CD4-positive, CD25-positive, alpha-beta regulatory T cell (primary cell): ENCODE data around the gene TMEM163. TPM values are rescaled to one million over a fixed set of nuclear protein-coding genes. Genes with fewer than 3 reads are reported as not detected.

Source experiments
- ATAC-seq, 2 donors: fragments of 150-1000 bp; cut with Tn5 transposase; one replicate each; pipeline ENCODE4 v1.10.0; 2021; ENCODE audit warnings: low read depth in 2 of 2, moderate number of reproducible peaks in 2 of 2, moderate library complexity in 1 of 2
- DNase-seq, 3 donors: peaks; one replicate each; pipeline versions ENCODE4 v3.0.0 to v3.0.0-alpha.2; 2012 to 2022; ENCODE audit warnings: mixed read lengths in 1 of 3
- H3K27ac ChIP-seq: one replicate; pipeline ENCODE4 v1.7.0; 2013; ENCODE audit warnings: mild to moderate bottlenecking, low read length; ENCODE audit not compliant: insufficient read depth, poor library complexity, severe bottlenecking
- H3K27me3 ChIP-seq: one replicate; pipeline ENCODE4 v1.7.0; 2013; ENCODE audit warnings: low read length; ENCODE audit not compliant: control insufficient read depth, insufficient read depth
- H3K36me3 ChIP-seq: one replicate; pipeline ENCODE4 v1.7.0; 2013; ENCODE audit warnings: mild to moderate bottlenecking, low read length, moderate library complexity; ENCODE audit not compliant: control insufficient read depth, insufficient read depth
- H3K4me1 ChIP-seq: 2 replicates; pipeline ENCODE4 v1.7.0; 2013; ENCODE audit warnings: mild to moderate bottlenecking, low read length; ENCODE audit not compliant: insufficient read depth, control insufficient read depth, poor library complexity, severe bottlenecking
- H3K4me3 ChIP-seq: one replicate; pipeline ENCODE4 v1.7.0; 2013; ENCODE audit warnings: low read depth, mild to moderate bottlenecking, low read length, moderate library complexity
- H3K9me3 ChIP-seq, 2 experiments: 1 replicate in 1 of 2; 2 replicates in 1 of 2; pipeline ENCODE4 v1.7.0; 2013; ENCODE audit warnings: low read length in 2 of 2, mild to moderate bottlenecking in 1 of 2, moderate library complexity in 1 of 2; ENCODE audit not compliant: control insufficient read depth in 2 of 2
- H3K27ac Mint-ChIP-seq, 3 donors: one replicate each; pipeline ENCODE4 v1.8.0; 2020 to 2022; ENCODE audit warnings: mild to moderate bottlenecking in 3 of 3, mixed read lengths in 3 of 3, moderate library complexity in 2 of 3
- H3K27me3 Mint-ChIP-seq: one replicate; pipeline ENCODE4 v1.8.0; 2022; ENCODE audit warnings: mild to moderate bottlenecking, mixed read lengths
- H3K36me3 Mint-ChIP-seq: one replicate; pipeline ENCODE4 v1.8.0; 2020; ENCODE audit warnings: mixed read lengths
- H3K4me1 Mint-ChIP-seq, 4 donors: one replicate each; pipeline ENCODE4 v1.8.0; 2020 to 2022; ENCODE audit warnings: mixed read lengths in 4 of 4, mild to moderate bottlenecking in 1 of 4
- H3K4me3 Mint-ChIP-seq, 4 donors: one replicate each; pipeline ENCODE4 v1.8.0; 2020 to 2022; ENCODE audit warnings: mild to moderate bottlenecking in 4 of 4, mixed read lengths in 4 of 4, moderate library complexity in 3 of 4
- H3K9me3 Mint-ChIP-seq, 7 donors: one replicate each; pipeline ENCODE4 v1.8.0; 2020 to 2022; ENCODE audit warnings: mixed read lengths in 7 of 7, mild to moderate bottlenecking in 3 of 7, moderate library complexity in 2 of 7
- polyA plus RNA-seq, 4 donors: library from polyadenylated mRNA; unstranded; fragments of 300-500 nt; fragmentation: Illumina TruSeq; gene quantifications; one replicate each; pipeline ENCODE4 v1.2.3, GENCODE V29; 2021
- total RNA-seq: library from RNA; stranded (reverse); gene quantifications from one replicate; pipeline ENCODE4 v1.2.3, GENCODE V29; 2022

Gene TMEM163
- total and polyA plus RNA-seq, 5 donors from 2014 or later: 0.08 to 1.0 (median 0.33) TPM

DNA sequence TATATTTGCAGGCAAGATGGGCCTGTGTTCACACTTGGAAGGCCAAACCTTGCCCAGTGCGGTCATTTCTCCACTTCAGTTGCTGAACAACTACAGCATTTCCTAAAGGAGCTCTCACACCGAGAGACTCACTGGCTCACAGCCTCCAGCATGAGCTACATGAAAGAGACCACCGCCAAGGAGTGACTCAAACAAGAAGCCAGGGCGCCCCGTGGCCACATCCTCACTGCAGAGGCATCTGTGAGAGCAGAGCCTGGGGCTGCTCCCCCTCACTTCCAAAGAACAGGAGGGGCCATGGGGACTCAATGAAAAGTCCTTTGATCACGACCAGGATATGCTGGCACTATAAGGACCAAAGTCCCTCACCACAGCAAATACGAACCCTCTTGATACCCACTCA lies 50.0 kb downstream of the TMEM163 start:
- peaks cover 80% of the 10 kb centered on the region for H3K4me1 ChIP-seq
- DNase-seq (peak; percentile 53 to 81 (median 61)), ATAC-seq (peak; percentile 75 to 90)
- H3K27me3 ChIP-seq: no peaks in the 10 kb centered on the region
- no peaks in the 10 kb centered on the region for H3K9me3 ChIP-seq
- Mint-ChIP-seq H3K36me3 (no peaks in the 10 kb centered on the region), H3K4me1 (peaks cover 19 to 88% (median 54%) of the 10 kb centered on the region in 4 donors), H3K27me3 (no peaks in the 10 kb centered on the region), H3K4me3 (peak overlapping the region; percentile 29 to 77 (median 70)), H3K9me3 (no peaks in the 10 kb centered on the region), H3K27ac (peak overlapping the region; percentile 92 to 97 (median 94))
- H3K4me3 ChIP-seq: peak overlapping the region; percentile 43
- peak overlapping the region; percentile 78 for H3K27ac ChIP-seq
- H3K36me3 ChIP-seq: no peaks in the 10 kb centered on the region

DNA sequence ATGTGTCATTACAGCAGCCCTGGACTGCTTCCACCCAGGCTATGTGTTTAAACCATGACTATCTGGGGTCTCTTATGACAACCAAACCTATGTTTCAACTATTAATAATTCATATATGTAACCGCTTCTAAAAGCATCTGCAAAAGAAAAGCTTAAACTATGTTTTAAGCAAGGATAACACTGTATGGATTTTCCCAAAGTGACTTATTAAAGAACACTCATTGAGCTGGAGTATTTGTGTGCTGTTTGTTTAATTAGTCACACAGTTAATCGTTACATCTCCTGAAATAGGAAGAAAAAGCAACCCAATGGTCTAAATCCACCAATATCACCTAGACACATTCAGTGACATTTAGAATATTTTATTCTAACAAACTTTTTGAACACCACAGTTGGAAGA lies 51.3 kb downstream of the TMEM163 start:
- Mint-ChIP-seq H3K27ac (peak overlapping the region in 2 of 3 donors; percentile 83), H3K9me3 (no peaks in the 10 kb centered on the region), H3K36me3 (no peaks in the 10 kb centered on the region), H3K4me3 (peak overlapping the region in 1 of 4 donors; percentile 33), H3K4me1 (peaks cover 19 to 80% (median 50%) of the 10 kb centered on the region in 4 donors), H3K27me3 (no peaks in the 10 kb centered on the region)
- no peaks in the 10 kb centered on the region for H3K27me3 ChIP-seq
- H3K4me1 ChIP-seq: peaks cover 79% of the 10 kb centered on the region
- H3K36me3 ChIP-seq: no peaks in the 10 kb centered on the region
- H3K9me3 ChIP-seq: no peaks in the 10 kb centered on the region
- ATAC-seq: no peak
- DNase-seq: no peak
- H3K4me3 ChIP-seq: no peak overlapping the region
- no peak overlapping the region for H3K27ac ChIP-seq

DNA sequence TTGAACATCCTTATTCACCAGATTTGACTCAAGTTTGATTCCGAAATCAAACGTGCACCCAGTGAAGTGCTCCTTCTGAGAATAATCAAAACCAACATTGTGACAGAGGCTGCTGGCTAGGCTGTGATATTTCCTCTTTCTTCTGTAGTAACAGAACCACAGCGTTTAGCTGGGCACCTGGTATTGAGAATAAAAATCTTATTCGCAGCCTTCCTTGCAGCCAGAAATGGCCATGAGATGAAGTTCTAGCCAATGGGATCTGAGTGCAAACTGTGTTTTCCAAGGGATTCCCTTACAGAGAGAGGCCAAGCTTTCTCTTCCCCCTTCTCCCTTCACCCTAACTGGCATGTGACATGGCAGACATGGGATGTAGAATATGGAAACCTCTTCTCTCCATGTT lies 51.7 kb downstream of the TMEM163 start:
- peak overlapping the region; percentile 58 to 83 (median 83) for H3K27ac Mint-ChIP-seq

DNA sequence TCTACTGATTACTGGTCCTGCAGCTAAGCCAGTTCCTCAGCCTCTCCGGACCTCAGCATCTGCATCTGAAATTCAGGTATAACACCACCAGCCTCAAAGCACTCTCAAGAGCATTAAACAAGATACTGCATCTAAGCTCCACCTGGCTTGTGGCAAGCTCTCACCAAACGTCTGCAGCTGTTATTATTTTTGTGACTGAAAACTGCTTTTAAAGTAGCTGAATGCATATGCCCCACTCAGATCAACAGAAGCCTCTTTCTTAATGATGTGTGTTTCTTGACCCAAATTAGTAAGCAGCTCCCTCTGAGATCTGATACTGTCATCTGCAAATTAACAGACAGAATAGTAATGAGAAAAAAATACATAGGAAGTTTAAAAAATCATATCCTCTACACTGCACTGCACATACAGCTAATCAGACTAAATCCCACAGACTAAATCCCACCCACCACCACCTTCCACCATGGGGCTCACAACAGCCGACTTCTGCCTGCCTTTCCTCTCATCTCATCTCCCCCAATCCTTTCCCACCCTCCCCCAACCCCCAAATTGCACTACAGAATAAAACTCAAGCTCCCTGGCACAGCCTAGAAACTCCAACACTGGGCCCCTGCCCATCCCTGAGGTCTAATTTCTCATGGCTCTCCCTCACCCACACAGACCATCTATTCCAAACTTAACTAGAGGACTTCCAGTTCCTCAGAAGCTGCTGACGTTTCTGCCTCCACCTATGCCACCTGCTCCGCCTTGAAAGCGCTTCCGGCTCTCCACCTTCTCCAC lies 52.9 kb downstream of the TMEM163 start:
- H3K27me3 ChIP-seq: no peaks in the 10 kb centered on the region
- Mint-ChIP-seq H3K27ac (peak overlapping the region; percentile 83 to 97 (median 83)), H3K4me1 (peaks cover 13 to 69% (median 41%) of the 10 kb centered on the region in 4 donors), H3K4me3 (peak overlapping the region in 3 of 4 donors; percentile 45 to 66 (median 50)), H3K9me3 (no peaks in the 10 kb centered on the region), H3K36me3 (no peaks in the 10 kb centered on the region), H3K27me3 (no peaks in the 10 kb centered on the region)
- no peaks in the 10 kb centered on the region for H3K36me3 ChIP-seq
- ATAC-seq (no peak), DNase-seq (peak in 2 of 3 donors; percentile 11 to 29)
- no peaks in the 10 kb centered on the region for H3K9me3 ChIP-seq
- H3K27ac ChIP-seq: peak overlapping the region; percentile 47
- no peak overlapping the region for H3K4me3 ChIP-seq
- H3K4me1 ChIP-seq: peaks cover 63% of the 10 kb centered on the region

More for the DNA sequence above, 51.7 kb downstream of the TMEM163 start:
- no peaks in the 10 kb centered on the region for H3K9me3 Mint-ChIP-seq
- H3K4me1 Mint-ChIP-seq: peaks cover 19 to 76% (median 48%) of the 10 kb centered on the region in 4 donors
- no peaks in the 10 kb centered on the region for H3K36me3 Mint-ChIP-seq
- ATAC-seq (no peak), DNase-seq (no peak)
- no peaks in the 10 kb centered on the region for H3K9me3 ChIP-seq
- H3K36me3 ChIP-seq: no peaks in the 10 kb centered on the region
- peak overlapping the region in 1 of 4 donors; percentile 17 for H3K4me3 Mint-ChIP-seq
- no peaks in the 10 kb centered on the region for H3K27me3 ChIP-seq
- H3K27ac ChIP-seq: no peak overlapping the region
- H3K4me1 ChIP-seq: peaks cover 74% of the 10 kb centered on the region
- no peak overlapping the region for H3K4me3 ChIP-seq
- no peaks in the 10 kb centered on the region for H3K27me3 Mint-ChIP-seq

DNA sequence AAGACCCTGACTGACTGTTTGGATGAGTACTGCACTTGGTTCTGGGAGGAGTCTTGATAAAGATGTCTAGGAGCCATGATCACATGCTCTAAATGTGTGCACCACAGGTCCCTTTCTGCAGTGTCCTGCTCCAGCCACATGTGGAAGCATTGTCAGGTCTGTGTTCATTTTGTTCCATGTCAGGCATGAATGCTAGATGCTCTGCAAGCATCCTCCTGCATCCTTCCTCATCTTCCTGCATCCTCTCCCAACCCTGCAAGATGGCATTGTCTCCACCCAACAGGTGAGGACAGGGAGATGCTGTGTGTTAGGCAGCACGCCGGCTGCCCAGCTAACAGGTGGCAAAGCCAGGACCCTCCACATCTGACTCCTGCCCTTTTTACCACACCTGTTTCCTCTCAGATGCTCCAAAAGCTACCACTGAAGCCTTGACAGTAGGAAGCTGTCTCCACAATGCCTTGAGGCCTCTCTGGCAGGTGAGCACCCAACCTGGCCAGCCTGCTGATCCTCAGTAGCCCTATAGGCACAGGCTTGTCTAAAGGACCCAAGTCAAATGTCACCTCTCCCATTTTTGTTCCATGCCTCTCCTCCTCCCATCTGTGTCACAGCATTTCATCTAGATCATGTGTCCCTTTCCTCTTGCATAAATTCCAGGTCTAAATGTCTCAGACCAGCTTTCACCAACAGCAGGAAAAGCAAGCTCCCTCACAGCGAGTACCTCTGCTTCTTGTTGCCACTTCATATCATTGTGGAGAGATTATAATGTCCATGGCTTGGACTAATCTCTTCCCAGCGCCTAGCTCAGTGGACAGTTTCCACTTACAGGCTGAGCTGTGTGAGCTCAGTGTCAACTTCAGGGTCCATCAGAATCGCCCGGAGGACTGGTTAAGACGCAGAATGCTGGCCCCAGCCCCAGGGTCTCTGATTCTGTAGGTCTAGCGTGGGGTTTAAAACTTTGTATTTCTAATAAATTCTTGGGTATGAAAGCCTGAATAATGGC lies 55.0 kb downstream of the TMEM163 start:
- no peak for DNase-seq
- no peaks in the 10 kb centered on the region for H3K27me3 Mint-ChIP-seq
- no peaks in the 10 kb centered on the region for H3K27me3 ChIP-seq
- H3K9me3 Mint-ChIP-seq: peaks cover 0 to 2% (median 0%) of the 10 kb centered on the region in 7 donors
- H3K4me3 Mint-ChIP-seq: peak overlapping the region in 2 of 4 donors; percentile 8 to 27
- H3K4me1 ChIP-seq: peaks cover 46% of the 10 kb centered on the region
- no peaks in the 10 kb centered on the region for H3K36me3 ChIP-seq
- H3K4me1 Mint-ChIP-seq: peaks cover 2 to 61% (median 34%) of the 10 kb centered on the region in 4 donors
- H3K27ac ChIP-seq: no peak overlapping the region
- no peak overlapping the region for H3K4me3 ChIP-seq
- no peaks in the 10 kb centered on the region for H3K9me3 ChIP-seq
- no peaks in the 10 kb centered on the region for H3K36me3 Mint-ChIP-seq
- H3K27ac Mint-ChIP-seq: peak overlapping the region in 2 of 3 donors; percentile 83 to 89
- ATAC-seq: no peak

DNA sequence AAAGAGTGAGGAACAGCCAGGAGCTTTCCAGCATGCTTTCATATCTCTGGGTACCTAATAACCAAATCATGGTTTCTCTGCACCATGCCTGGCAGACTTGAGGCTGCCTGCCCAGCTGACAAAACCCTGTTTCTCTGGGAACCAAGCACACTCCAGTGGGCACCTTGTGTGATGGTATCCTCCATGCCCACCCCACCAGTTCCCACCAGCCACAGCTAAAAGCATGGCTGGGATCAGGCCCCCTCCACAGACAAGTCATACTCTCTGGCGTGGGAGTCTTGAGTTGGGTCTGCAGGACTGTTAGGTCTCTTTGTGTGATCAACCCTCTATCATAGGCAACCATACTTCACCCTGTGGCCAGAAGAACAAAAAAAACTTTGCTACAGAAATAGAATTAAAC lies 56.0 kb downstream of the TMEM163 start:
- peaks cover 0 to 2% (median 0%) of the 10 kb centered on the region in 7 donors for H3K9me3 Mint-ChIP-seq
- no peaks in the 10 kb centered on the region for H3K27me3 Mint-ChIP-seq
- H3K9me3 ChIP-seq: no peaks in the 10 kb centered on the region
- no peak for DNase-seq
- H3K36me3 Mint-ChIP-seq: no peaks in the 10 kb centered on the region
- peaks cover 2 to 57% (median 31%) of the 10 kb centered on the region in 4 donors for H3K4me1 Mint-ChIP-seq
- no peak overlapping the region for H3K27ac Mint-ChIP-seq
- no peak overlapping the region for H3K27ac ChIP-seq
- H3K4me3 Mint-ChIP-seq: no peak overlapping the region
- no peaks in the 10 kb centered on the region for H3K27me3 ChIP-seq
- ATAC-seq: no peak
- H3K4me3 ChIP-seq: no peak overlapping the region
- no peaks in the 10 kb centered on the region for H3K36me3 ChIP-seq
- peaks cover 36% of the 10 kb centered on the region for H3K4me1 ChIP-seq

DNA sequence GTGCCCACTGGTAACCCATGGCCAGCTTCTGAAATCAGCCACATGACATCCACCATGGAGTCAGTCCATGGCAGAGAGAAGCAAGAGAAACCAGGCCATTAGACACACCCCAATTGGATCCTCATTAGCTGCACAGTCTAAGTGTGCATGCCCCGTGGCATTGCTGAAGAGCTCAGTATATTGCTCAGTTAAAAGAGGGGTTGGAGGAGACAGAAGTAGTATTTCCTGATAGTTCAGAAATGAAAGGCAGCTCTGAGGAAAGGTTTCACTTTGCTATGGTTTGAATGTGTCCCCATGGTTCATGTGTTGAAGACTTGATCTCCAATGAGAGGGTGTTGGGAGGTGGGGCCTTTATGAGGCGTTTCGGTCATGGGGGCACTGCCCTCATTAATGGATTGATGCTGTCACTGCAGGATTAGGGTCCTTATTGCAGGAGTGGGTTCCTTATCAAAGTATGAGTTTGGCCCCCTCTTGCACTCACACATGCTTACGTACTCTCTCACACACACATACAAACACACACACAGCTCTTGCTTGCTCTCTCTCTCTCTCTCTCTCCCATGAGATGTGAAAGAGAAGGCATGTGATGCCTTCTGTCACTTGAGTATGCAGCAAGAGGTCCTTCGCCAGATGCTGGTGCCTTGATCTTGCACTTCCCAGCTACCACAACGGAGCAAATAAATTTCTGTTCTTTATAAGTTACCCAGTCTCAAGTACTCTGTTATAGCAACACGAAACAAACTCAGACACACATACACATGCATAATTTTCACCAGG lies 58.0 kb downstream of the TMEM163 start:
- ATAC-seq: peak in 1 of 2 donors; percentile 28
- no peak for DNase-seq
- H3K4me1 ChIP-seq: peaks cover 17% of the 10 kb centered on the region
- Mint-ChIP-seq H3K4me3 (peak overlapping the region in 2 of 4 donors; percentile 2 to 16), H3K27ac (peak overlapping the region; percentile 27 to 60 (median 47)), H3K9me3 (peaks cover 0 to 2% (median 0%) of the 10 kb centered on the region in 7 donors), H3K27me3 (no peaks in the 10 kb centered on the region), H3K4me1 (peaks cover 2 to 40% (median 24%) of the 10 kb centered on the region in 4 donors), H3K36me3 (no peaks in the 10 kb centered on the region)
- no peaks in the 10 kb centered on the region for H3K9me3 ChIP-seq
- H3K27me3 ChIP-seq: no peaks in the 10 kb centered on the region
- H3K27ac ChIP-seq: no peak overlapping the region
- H3K36me3 ChIP-seq: no peaks in the 10 kb centered on the region
- no peak overlapping the region for H3K4me3 ChIP-seq
